GM19043 (cell line): ENCODE measurements around the gene CELF6.
A peak's percentile ranks its signal among the peaks of the same experiment; 100 is the strongest.

ENCODE experiments used
- ATAC-seq: cut with Tn5 transposase; IDR thresholded peaks from one replicate; pipeline ENCODE4 v1.9.1; 2021; ENCODE audit warnings: low read depth; ENCODE audit not compliant: unreplicated experiment

Gene CELF6

GRCh38 chr15:72319985-72320671 lies at the start of gene CELF6:
Gene CELF6 (minus strand): TSS chr15:72320157. CDS start chr15:72319874, 283 bp downstream.
- peak; percentile 53 for ATAC-seq

- no peak for ATAC-seq
Measured at GRCh38 chr15:72368899-72369298, 48.9 kb upstream of the CELF6 start.

- ATAC-seq = no peak
Measured at GRCh38 chr15:72368325-72368724, 48.4 kb upstream of the CELF6 start.

- ATAC-seq = peak; percentile 88
Measured at GRCh38 chr15:72365844-72366243, 45.9 kb upstream of the CELF6 start.

- ATAC-seq = no peak
Measured at GRCh38 chr15:72361176-72361575, 41.2 kb upstream of the CELF6 start.

GRCh38 chr15:72358650-72359171 lies 38.8 kb upstream of the CELF6 start:
- no peak for ATAC-seq

GRCh38 chr15:72358121-72358520 lies 38.2 kb upstream of the CELF6 start:
- ATAC-seq = no peak

GRCh38 chr15:72354496-72354895 lies 34.5 kb upstream of the CELF6 start:
- no peak for ATAC-seq

- ATAC-seq = no peak
Measured at GRCh38 chr15:72353266-72353665, 33.3 kb upstream of the CELF6 start.

GRCh38 chr15:72345806-72346205 lies 25.8 kb upstream of the CELF6 start:
- ATAC-seq = no peak

- no peak for ATAC-seq
Measured at GRCh38 chr15:72345280-72345679, 25.3 kb upstream of the CELF6 start.

- ATAC-seq = no peak
Measured at GRCh38 chr15:72344602-72345001, 24.6 kb upstream of the CELF6 start.

GRCh38 chr15:72342385-72342784 lies 22.4 kb upstream of the CELF6 start:
- no peak for ATAC-seq

- ATAC-seq = no peak
Measured at GRCh38 chr15:72341361-72341760, 21.4 kb upstream of the CELF6 start.

GRCh38 chr15:72340366-72340765 lies 20.4 kb upstream of the CELF6 start:
- no peak for ATAC-seq

GRCh38 chr15:72339777-72340177 lies 19.8 kb upstream of the CELF6 start:
- no peak for ATAC-seq

GRCh38 chr15:72338617-72339321 lies 18.8 kb upstream of the CELF6 start:
- no peak for ATAC-seq

- ATAC-seq = no peak
Measured at GRCh38 chr15:72338148-72338547, 18.2 kb upstream of the CELF6 start.

GRCh38 chr15:72334842-72335241 lies 14.9 kb upstream of the CELF6 start:
- no peak for ATAC-seq

- no peak for ATAC-seq
Measured at GRCh38 chr15:72331021-72331420, 11.1 kb upstream of the CELF6 start.

GRCh38 chr15:72323752-72324151 lies 3.8 kb upstream of the CELF6 start:
- ATAC-seq = no peak
